ENCODE measurements around the gene RPP14.

Gene RPP14

GRCh38 chr3:58347984-58348383 lies 41.9 kb downstream of the RPP14 start:
- Histone ChIP-seq H3K27me3 (ENCODE audit: insufficient read depth, low read depth) (no peaks in the 10 kb centered on the region), H3K36me3 (ENCODE audit: insufficient read depth) (no peaks in the 10 kb centered on the region), H3K4me2 (no peak overlapping the region), H4K20me1 (ENCODE audit: insufficient read depth) (no peaks in the 10 kb centered on the region), H2AFZ (ENCODE audit: low read depth) (no peak overlapping the region), H3K9ac (no peak overlapping the region), H3K27ac (no peak overlapping the region), H3K4me3 (IDR thresholded peaks at IDR 0.05; ENCODE audit: insufficient read depth, low read depth, low read length) (no peak overlapping the region), H3K4me1 (ENCODE audit: low read depth, poor library complexity, severe bottlenecking) (peaks cover 16% of the 10 kb centered on the region), H3K79me2 (ENCODE audit: insufficient read depth, low read depth) (no peaks in the 10 kb centered on the region)
- TF ChIP-seq, protein P1, sequence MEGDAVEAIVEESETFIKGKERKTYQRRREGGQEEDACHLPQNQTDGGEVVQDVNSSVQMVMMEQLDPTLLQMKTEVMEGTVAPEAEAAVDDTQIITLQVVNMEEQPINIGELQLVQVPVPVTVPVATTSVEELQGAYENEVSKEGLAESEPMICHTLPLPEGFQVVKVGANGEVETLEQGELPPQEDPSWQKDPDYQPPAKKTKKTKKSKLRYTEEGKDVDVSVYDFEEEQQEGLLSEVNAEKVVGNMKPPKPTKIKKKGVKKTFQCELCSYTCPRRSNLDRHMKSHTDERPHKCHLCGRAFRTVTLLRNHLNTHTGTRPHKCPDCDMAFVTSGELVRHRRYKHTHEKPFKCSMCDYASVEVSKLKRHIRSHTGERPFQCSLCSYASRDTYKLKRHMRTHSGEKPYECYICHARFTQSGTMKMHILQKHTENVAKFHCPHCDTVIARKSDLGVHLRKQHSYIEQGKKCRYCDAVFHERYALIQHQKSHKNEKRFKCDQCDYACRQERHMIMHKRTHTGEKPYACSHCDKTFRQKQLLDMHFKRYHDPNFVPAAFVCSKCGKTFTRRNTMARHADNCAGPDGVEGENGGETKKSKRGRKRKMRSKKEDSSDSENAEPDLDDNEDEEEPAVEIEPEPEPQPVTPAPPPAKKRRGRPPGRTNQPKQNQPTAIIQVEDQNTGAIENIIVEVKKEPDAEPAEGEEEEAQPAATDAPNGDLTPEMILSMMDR (conservative IDR thresholded peaks at IDR 0.05; ENCODE audit: low read depth, low read length), result no peak

- Histone ChIP-seq H3K36me3 (ENCODE audit: insufficient read depth) (no peaks in the 10 kb centered on the region), H3K4me2 (no peak overlapping the region), H3K4me1 (ENCODE audit: low read depth, poor library complexity, severe bottlenecking) (peaks cover 16% of the 10 kb centered on the region), H3K79me2 (ENCODE audit: insufficient read depth, low read depth) (no peaks in the 10 kb centered on the region), H2AFZ (ENCODE audit: low read depth) (no peak overlapping the region), H3K9ac (no peak overlapping the region), H3K27me3 (ENCODE audit: insufficient read depth, low read depth) (no peaks in the 10 kb centered on the region), H3K4me3 (IDR thresholded peaks at IDR 0.05; ENCODE audit: insufficient read depth, low read depth, low read length) (no peak overlapping the region), H4K20me1 (ENCODE audit: insufficient read depth) (no peaks in the 10 kb centered on the region), H3K27ac (no peak overlapping the region)
- TF ChIP-seq, protein P1 (conservative IDR thresholded peaks at IDR 0.05; ENCODE audit: low read depth, low read length), result no peak
Observed at GRCh38 chr3:58349792-58350626, 44.0 kb downstream of the RPP14 start.

- H3K27me3 ChIP-seq (ENCODE audit: insufficient read depth, low read depth), result no peaks in the 10 kb centered on the region
- no peaks in the 10 kb centered on the region for H3K79me2 ChIP-seq (ENCODE audit: insufficient read depth, low read depth)
- H3K4me1 ChIP-seq (ENCODE audit: low read depth, poor library complexity, severe bottlenecking), result peaks cover 16% of the 10 kb centered on the region
- no peak overlapping the region for H2AFZ ChIP-seq (ENCODE audit: low read depth)
- H3K4me3 ChIP-seq (IDR thresholded peaks at IDR 0.05; ENCODE audit: insufficient read depth, low read depth, low read length), result no peak overlapping the region
- TF ChIP-seq, protein P1 (conservative IDR thresholded peaks at IDR 0.05; ENCODE audit: low read depth, low read length), result no peak
- no peak overlapping the region for H3K9ac ChIP-seq
- H4K20me1 ChIP-seq (ENCODE audit: insufficient read depth), result no peaks in the 10 kb centered on the region
- H3K4me2 ChIP-seq, result no peak overlapping the region
- H3K27ac ChIP-seq, result 0 out of 2 replicates have a peak overlapping the region, but pooled peaks have one; percentile 11
- no peaks in the 10 kb centered on the region for H3K36me3 ChIP-seq (ENCODE audit: insufficient read depth)
Observed at GRCh38 chr3:58350627-58351013, 44.6 kb downstream of the RPP14 start.

DNA sequence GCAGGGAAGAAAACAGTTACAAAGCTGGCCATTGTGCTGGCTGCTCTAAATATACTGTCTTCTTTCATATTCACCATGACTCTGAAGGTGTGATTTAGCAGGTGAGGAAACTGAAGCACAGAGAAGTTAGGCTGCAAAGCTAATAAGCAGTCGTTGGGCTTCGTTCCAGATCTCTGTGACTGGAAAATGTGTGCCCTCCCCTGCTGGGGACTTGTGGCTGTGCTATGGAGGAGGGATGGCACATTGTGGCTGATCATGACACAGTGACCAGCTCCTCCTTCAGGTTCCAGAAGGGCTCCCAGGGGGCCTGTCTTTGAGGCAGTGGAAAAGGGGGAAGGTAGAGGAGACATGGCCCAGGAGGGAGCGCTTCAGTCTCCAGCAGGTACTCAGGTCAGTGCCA lies 45.9 kb downstream of the RPP14 start:
- Histone ChIP-seq H3K36me3 (ENCODE audit: insufficient read depth) (no peaks in the 10 kb centered on the region), H3K4me2 (no peak overlapping the region), H2AFZ (ENCODE audit: low read depth) (no peak overlapping the region), H3K27me3 (ENCODE audit: insufficient read depth, low read depth) (no peaks in the 10 kb centered on the region), H3K9ac (no peak overlapping the region), H3K4me3 (IDR thresholded peaks at IDR 0.05; ENCODE audit: insufficient read depth, low read depth, low read length) (no peak overlapping the region), H3K27ac (no peak overlapping the region), H4K20me1 (ENCODE audit: insufficient read depth) (no peaks in the 10 kb centered on the region), H3K79me2 (ENCODE audit: insufficient read depth, low read depth) (no peaks in the 10 kb centered on the region), H3K4me1 (ENCODE audit: low read depth, poor library complexity, severe bottlenecking) (peaks cover 16% of the 10 kb centered on the region)
- TF ChIP-seq, protein P1 (conservative IDR thresholded peaks at IDR 0.05; ENCODE audit: low read depth, low read length), result no peak

All from KMS-11 (cell line).